Breast epithelium (tissue), 3 donors: ENCODE data around the gene HSPB8.

Experiments
- POLR2A ChIP-seq: fragments of 450-650 bp; IDR thresholded peaks from one replicate; pipeline ENCODE4 v1.6.1; 2016; ENCODE audit warnings: antibody characterized with exemption, mild to moderate bottlenecking, moderate library complexity
- POLR2AphosphoS5 ChIP-seq, 3 donors: sonication (generic); formaldehyde crosslinking; IDR thresholded peaks; one replicate each; pipeline ENCODE4 v1.6.1; 2017; ENCODE audit warnings: antibody characterized with exemption in 3 of 3
- TF ChIP-seq, protein P1 (sequence below), 3 donors: fragments of 450-650 bp; IDR thresholded peaks; one replicate each; pipeline ENCODE4 v1.5.1; 2016 to 2017; ENCODE audit warnings: antibody characterized with exemption in 3 of 3, mild to moderate bottlenecking in 3 of 3, moderate library complexity in 3 of 3

- TF ChIP-seq, protein P1, sequence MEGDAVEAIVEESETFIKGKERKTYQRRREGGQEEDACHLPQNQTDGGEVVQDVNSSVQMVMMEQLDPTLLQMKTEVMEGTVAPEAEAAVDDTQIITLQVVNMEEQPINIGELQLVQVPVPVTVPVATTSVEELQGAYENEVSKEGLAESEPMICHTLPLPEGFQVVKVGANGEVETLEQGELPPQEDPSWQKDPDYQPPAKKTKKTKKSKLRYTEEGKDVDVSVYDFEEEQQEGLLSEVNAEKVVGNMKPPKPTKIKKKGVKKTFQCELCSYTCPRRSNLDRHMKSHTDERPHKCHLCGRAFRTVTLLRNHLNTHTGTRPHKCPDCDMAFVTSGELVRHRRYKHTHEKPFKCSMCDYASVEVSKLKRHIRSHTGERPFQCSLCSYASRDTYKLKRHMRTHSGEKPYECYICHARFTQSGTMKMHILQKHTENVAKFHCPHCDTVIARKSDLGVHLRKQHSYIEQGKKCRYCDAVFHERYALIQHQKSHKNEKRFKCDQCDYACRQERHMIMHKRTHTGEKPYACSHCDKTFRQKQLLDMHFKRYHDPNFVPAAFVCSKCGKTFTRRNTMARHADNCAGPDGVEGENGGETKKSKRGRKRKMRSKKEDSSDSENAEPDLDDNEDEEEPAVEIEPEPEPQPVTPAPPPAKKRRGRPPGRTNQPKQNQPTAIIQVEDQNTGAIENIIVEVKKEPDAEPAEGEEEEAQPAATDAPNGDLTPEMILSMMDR (IDR thresholded peaks at IDR 0.05), result no peak
- TF ChIP-seq POLR2A, result no peak
- TF ChIP-seq POLR2AphosphoS5 (IDR thresholded peaks at IDR 0.05), result no peak
Measured at GRCh38 chr12:119229837-119230236, 51.1 kb downstream of the HSPB8 start.
